Endothelial cell of umbilical vein (primary cell): Measurements from ENCODE around the gene FRK. TPM values are rescaled to one million over a fixed set of nuclear protein-coding genes. Genes with fewer than 3 reads are reported as not detected.
A peak's percentile ranks its signal among the peaks of the same experiment; 100 is the strongest.

Experiments
- Bru-seq: library from RNA; stranded (reverse); fragments of 400-500 nt; gene quantifications from one replicate; lab custom pipeline; 2021; lab: Mats Ljungman, UMichigan
- BruChase-seq, 2 experiments: library from RNA; stranded (reverse); fragments of 400-500 nt; gene quantifications; one replicate each; lab custom pipeline; 2021; lab: Mats Ljungman, UMichigan
- BruUV-seq: library from RNA; stranded (reverse); fragments of 400-500 nt; replicated peaks from 2 replicates; lab custom pipeline; 2021; lab: Mats Ljungman, UMichigan
- CTCF ChIA-PET: fragments of 300-600, 350-600 bp; sonication (Branson Sonifier 250); formaldehyde crosslinking; loops from one replicate; lab custom pipeline; 2021; ENCODE audit warnings: antibody characterized with exemption, inconsistent platforms; lab: Charles Lee
- POLR2A ChIA-PET: fragments of 300-600, 350-600 bp; sonication (Branson Sonifier 250); formaldehyde crosslinking; loops from one replicate; lab custom pipeline; 2021; ENCODE audit warnings: antibody characterized with exemption, inconsistent platforms; lab: Charles Lee
- DNase-seq: peaks from one replicate; pipeline ENCODE4 v3.0.0-alpha.2; 2011; ENCODE audit warnings: low read depth, low spot score
- FAIRE-seq: peaks from 2 replicates; lab custom pipeline; 2011; peaks lifted over from hg19 to GRCh38; lab: Jason Lieb, UNC
- H2AFZ ChIP-seq: 2 replicates; pipeline ENCODE4 v1.6.0; 2012; ENCODE audit warnings: low read depth, low read length, control low read depth, inconsistent platforms
- H3K27ac ChIP-seq: 2 replicates; pipeline ENCODE4 v1.5.1; 2011; ENCODE audit warnings: low read depth, mild to moderate bottlenecking, control low read depth, low read length, moderate library complexity; ENCODE audit not compliant: insufficient read depth
- H3K27me3 ChIP-seq, 2 experiments: 2 replicates each; pipeline versions ENCODE4 v1.6.0 to v1.6.1; 2011; ENCODE audit warnings: low read length in 2 of 2, mixed read lengths in 1 of 2; ENCODE audit not compliant: control insufficient read depth in 2 of 2, insufficient read depth in 2 of 2
- H3K36me3 ChIP-seq, 2 experiments: 2 replicates in 1 of 2; 3 replicates in 1 of 2; pipeline ENCODE4 v1.5.1; 2011; ENCODE audit warnings: low read length in 2 of 2, mild to moderate bottlenecking in 1 of 2, moderate library complexity in 1 of 2; ENCODE audit not compliant: control insufficient read depth in 2 of 2, insufficient read depth in 2 of 2; ENCODE audit errors: extremely low read depth in 1 of 2
- H3K4me1 ChIP-seq: 3 replicates; pipeline ENCODE4 v1.5.1; 2011; ENCODE audit warnings: mild to moderate bottlenecking, low read length; ENCODE audit not compliant: control insufficient read depth, insufficient read depth; ENCODE audit errors: extremely low read depth
- H3K4me2 ChIP-seq: 2 replicates; pipeline ENCODE4 v1.6.1; 2011; ENCODE audit warnings: low read length, control low read depth, mixed read lengths; ENCODE audit not compliant: insufficient read depth
- H3K4me3 ChIP-seq, 3 experiments: fragments of 200-600 bp in 1 of 3; sonication (generic), shearing (Covaris generic) in 1 of 3; replicated peaks in 1 of 3; 2 replicates each; pipeline ENCODE4 v1.5.1; 2011 to 2016; ENCODE audit warnings: control low read depth in 3 of 3, low read length in 3 of 3, mild to moderate bottlenecking in 2 of 3, inconsistent platforms in 1 of 3, low read depth in 1 of 3, moderate library complexity in 1 of 3; ENCODE audit not compliant: insufficient read depth in 1 of 3
- H3K79me2 ChIP-seq: 2 replicates; pipeline ENCODE4 v1.6.0; 2012; ENCODE audit warnings: low read length, inconsistent platforms; ENCODE audit not compliant: control insufficient read depth, insufficient read depth
- H3K9ac ChIP-seq: replicated peaks from 2 replicates; pipeline ENCODE3; 2011; ENCODE audit warnings: low read length, control low read depth; ENCODE audit not compliant: insufficient read depth; ENCODE audit errors: extremely low read depth
- H3K9me1 ChIP-seq: replicated peaks from 3 replicates; pipeline ENCODE4 v1.6.0; 2011; ENCODE audit warnings: mild to moderate bottlenecking, low read length; ENCODE audit not compliant: control insufficient read depth, insufficient read depth; ENCODE audit errors: extremely low read depth
- H3K9me3 ChIP-seq: replicated peaks from 2 replicates; pipeline ENCODE4 v1.5.1; 2012; ENCODE audit warnings: low read length, inconsistent platforms; ENCODE audit not compliant: control insufficient read depth, insufficient read depth
- H4K20me1 ChIP-seq: replicated peaks from 2 replicates; pipeline ENCODE3; 2011; ENCODE audit warnings: mild to moderate bottlenecking, low read length; ENCODE audit not compliant: control insufficient read depth, insufficient read depth; ENCODE audit errors: extremely low read depth
- CTCF ChIP-seq, 2 donors: IDR thresholded peaks; 1 replicate in 1 of 2; 2 replicates in 1 of 2; pipeline ENCODE4 v1.5.1; 2011; ENCODE audit warnings: low read length in 2 of 2, mild to moderate bottlenecking in 2 of 2, moderate library complexity in 2 of 2, control low read depth in 1 of 2, inconsistent platforms in 1 of 2, low read depth in 1 of 2; ENCODE audit not compliant: insufficient read depth in 1 of 2; ENCODE audit errors: extremely low read depth in 1 of 2
- EZH2 ChIP-seq: IDR thresholded peaks from 2 replicates; pipeline ENCODE4 v1.6.1; 2012; ENCODE audit warnings: borderline replicate concordance, low read depth, mild to moderate bottlenecking, moderate library complexity, low read length, inconsistent platforms; ENCODE audit not compliant: severe bottlenecking
- FOS ChIP-seq: IDR thresholded peaks from 2 replicates; pipeline ENCODE4 v1.6.1; 2011; ENCODE audit warnings: mild to moderate bottlenecking, low read length, moderate library complexity, borderline replicate concordance; ENCODE audit not compliant: insufficient read depth
- GATA2 ChIP-seq: IDR thresholded peaks from 2 replicates; pipeline ENCODE4 v1.7.0; 2011; ENCODE audit warnings: low read depth, mild to moderate bottlenecking, moderate library complexity, mixed read lengths, low read length; ENCODE audit not compliant: insufficient read length, insufficient read depth
- JUN ChIP-seq: IDR thresholded peaks from 2 replicates; pipeline ENCODE4 v1.6.1; 2011; ENCODE audit warnings: borderline replicate concordance, low read depth; ENCODE audit not compliant: insufficient read length, insufficient read depth
- MAX ChIP-seq: IDR thresholded peaks from 2 replicates; pipeline ENCODE4 v1.6.1; 2011; ENCODE audit not compliant: insufficient read depth, insufficient read length
- MYC ChIP-seq: IDR thresholded peaks from one replicate; pipeline ENCODE4 v1.6.1; 2011; ENCODE audit warnings: mild to moderate bottlenecking, low read depth, low read length
- POLR2A ChIP-seq: IDR thresholded peaks from 2 replicates; pipeline ENCODE4 v1.6.1; 2012; ENCODE audit warnings: low read depth, mild to moderate bottlenecking, control low read depth, low read length
- POLR2AphosphoS5 ChIP-seq: IDR thresholded peaks from 2 replicates; pipeline ENCODE4 v1.6.1; 2012; ENCODE audit warnings: low read depth, mild to moderate bottlenecking, control low read depth, low read length, moderate library complexity; ENCODE audit not compliant: insufficient read depth
- dilution Hi-C: fragments of 300-500 bp; cut with MboI; formaldehyde crosslinking; loops from one replicate; pipeline ENCODE4 v1.15.0; 2019; ENCODE audit warnings: low sequenced_read_pairs; ENCODE audit not compliant: extremely low pct_ligation_motif_present
- intact Hi-C: fragments of 100-400 bp; cut with micrococcal nuclease; formaldehyde crosslinking; loops from one replicate; pipeline ENCODE4 v1.10.0; 2022
- long read RNA-seq: library from polyadenylated mRNA; stranded (forward); transcript quantifications from one replicate; pipeline ENCODE4 v2.0.0, GENCODE V29; 2021
- polyA minus RNA-seq, 3 experiments: library from RNA; depleted of rRNA, polyadenylated mRNA; stranded (reverse); fragments of >200 nt; gene quantifications; 1 replicate in 1 of 3; 2 replicates in 2 of 3; pipeline ENCODE4 v1.2.3, GENCODE V29; 2011
- polyA plus RNA-seq, 4 experiments: library from polyadenylated mRNA; depleted of rRNA in 3 of 4; stranded (reverse) in 3 of 4; unstranded in 1 of 4; fragments of >200 nt; gene quantifications; 2 replicates each; pipeline versions ENCODE4 v1.2.1 to v1.2.3, GENCODE V29; 2011 to 2012; ENCODE audit warnings: missing spikeins in 1 of 4
- total RNA-seq: library from RNA; stranded (reverse); gene quantifications from 2 replicates; pipeline ENCODE4 v1.2.3, GENCODE V29; 2021

The FRK gene
- total RNA-seq: 0.05 TPM in 1 of 2 replicates, not detected in the other
- polyA plus RNA-seq: under 0.01 and 0.01 TPM in 2 replicates
- polyA plus RNA-seq (2011; cell fraction: cytosol; rRNA removed): not detected in 2 replicates
- polyA plus RNA-seq (2011; cell fraction: nucleus; rRNA removed): 0.03 TPM in 1 of 2 replicates, not detected in the other
- polyA plus RNA-seq (2012): 0.01 TPM in 1 of 2 replicates, not detected in the other
- polyA minus RNA-seq: 0.04 and 0.05 TPM in 2 replicates
- polyA minus RNA-seq (2011; cell fraction: cytosol; rRNA and poly(A)+ RNA removed): 4.0 TPM
- polyA minus RNA-seq (2011; cell fraction: nucleus; rRNA and poly(A)+ RNA removed): 0.05 TPM in 2 replicates
- Bru-seq, nascent RNA: percentile 16 among the genes with signal in this experiment
- BruChase-seq, experiment 1, labeled RNA remaining after a 6-hour chase: percentile 12 among the genes with signal in this experiment
- BruChase-seq, experiment 2, labeled RNA remaining after a 2-hour chase: percentile 13 among the genes with signal in this experiment
- long read RNA-seq: 0 reads

GRCh38 chr6:116060572-116061283 is at the start of gene FRK:
FRK (minus strand) TSS chr6:116060891; CDS start chr6:116060311, 580 bp downstream.
- ChIA-PET CTCF (interaction anchor here (0.8 to 2.3 kb wide), 11 partner anchors 8 to 52 kb away, joined by 3 to 14 read pairs (median 5); partner anchors contain the start of gene NT5DC1), POLR2A (interaction anchor here (0.8 kb wide), 1 partner anchor 13 kb away, joined by 3 read pairs; no protein-coding TSS in a partner anchor)
- no peak within 1 kb of the TSS for H3K4me2 ChIP-seq
- intact Hi-C loops (no loop called here), dilution Hi-C loops (no loop called here)
- no peaks in the 10 kb centered on the region for H3K36me3 ChIP-seq
- TF ChIP-seq GATA2 (no peak), FOS (no peak), POLR2A (no peak)
- BruUV-seq: no TSS peak
- FAIRE-seq (no peak), DNase-seq (peak; percentile 47)
- H3K4me1 ChIP-seq: no peaks in the 10 kb centered on the region
- H3K27ac ChIP-seq: no peak within 1 kb of the TSS
- no peaks in the 10 kb centered on the region for H3K27me3 ChIP-seq
- no peak within 1 kb of the TSS for H3K9ac ChIP-seq
- H3K9me1 ChIP-seq: no peaks in the 10 kb centered on the region
- H4K20me1 ChIP-seq: no peaks in the 10 kb centered on the region
- H3K79me2 ChIP-seq: no peaks in the 10 kb centered on the region
- H3K9me3 ChIP-seq: no peaks in the 10 kb centered on the region
- no peak within 1 kb of the TSS for H3K4me3 ChIP-seq
- H2AFZ ChIP-seq: peak within 1 kb of the TSS; percentile 29

DNA sequence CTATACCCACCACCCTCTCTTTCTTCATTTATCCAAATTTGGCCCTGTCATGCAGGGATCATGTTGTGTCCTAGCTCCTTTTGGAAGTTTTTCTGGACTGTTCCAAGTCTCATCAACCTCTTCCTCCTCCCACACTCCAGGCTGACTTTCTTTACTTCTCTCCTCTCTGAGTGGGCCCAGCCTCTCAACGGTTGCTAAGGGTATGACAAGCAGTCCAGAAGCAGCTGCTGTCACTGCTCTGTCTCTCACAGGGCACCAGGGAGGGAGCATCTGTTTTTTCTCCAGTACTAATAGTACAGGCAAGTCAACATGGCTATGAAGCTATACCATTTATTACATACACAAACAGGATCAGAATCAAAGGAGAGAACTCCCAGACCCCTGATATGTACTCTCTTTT is 48.1 kb upstream of the FRK start:
- FAIRE-seq: no peak
- intact Hi-C loops: no loop called here
- ChIA-PET CTCF (interaction anchor here (1.4 to 3.4 kb wide), 2 partner anchors 12 to 98 kb away, joined by 5 to 13 read pairs; no protein-coding TSS in a partner anchor), POLR2A (no interaction called here)
- Histone ChIP-seq H3K4me2 (no peak overlapping the region), H4K20me1 (no peaks in the 10 kb centered on the region), H3K9me1 (no peaks in the 10 kb centered on the region), H3K9ac (no peak overlapping the region), H3K9me3 (no peaks in the 10 kb centered on the region), H3K4me3 (no peak overlapping the region), H3K27ac (no peak overlapping the region), H3K36me3 (peaks cover 3 to 7% of the 10 kb centered on the region in 2 experiments), H2AFZ (no peak overlapping the region), H3K79me2 (no peaks in the 10 kb centered on the region), H3K4me1 (peaks cover 3% of the 10 kb centered on the region), H3K27me3 (no peaks in the 10 kb centered on the region)
- no peak for DNase-seq
- dilution Hi-C loops: no loop called here
- TF ChIP-seq JUN (no peak), POLR2AphosphoS5 (no peak), EZH2 (no peak), CTCF (IDR thresholded peaks at IDR 0.05; ENCODE audit: extremely low read depth in 1 of 2, insufficient read depth in 1 of 2, low read depth in 1 of 2, low read length in 2 of 2) (no peak), FOS (no peak), POLR2A (no peak), GATA2 (no peak), MYC (no peak), MAX (no peak)
- BruUV-seq: no TSS peak
